Upper lobe of right lung (tissue), 1 donor: ENCODE data around the gene SRR. TPM values are rescaled to one million over a fixed set of nuclear protein-coding genes. Genes with fewer than 3 reads are reported as not detected.

Experiments used
- ATAC-seq: fragments of 200-7000 bp; cut with Tn5 transposase; one replicate; pipeline ENCODE4 v1.9.1; 2020; ENCODE audit warnings: mild to moderate bottlenecking, moderate library complexity
- DNase-seq: peaks from one replicate; pipeline ENCODE4 v3.0.0-alpha.2; 2020
- H3K27ac ChIP-seq: fragments of 200-600 bp; one replicate; pipeline ENCODE4 v1.8.0; 2022
- H3K27me3 ChIP-seq: fragments of 200-600 bp; one replicate; pipeline ENCODE4 v1.8.0; 2022; ENCODE audit warnings: mild to moderate bottlenecking
- H3K36me3 ChIP-seq: fragments of 200-600 bp; one replicate; pipeline ENCODE4 v1.8.0; 2022
- H3K4me1 ChIP-seq: fragments of 200-600 bp; one replicate; pipeline ENCODE4 v1.8.0; 2022
- H3K4me3 ChIP-seq: fragments of 200-600 bp; one replicate; pipeline ENCODE4 v1.8.0; 2022; ENCODE audit warnings: mild to moderate bottlenecking
- H3K9me3 ChIP-seq: fragments of 200-600 bp; one replicate; pipeline ENCODE4 v1.8.0; 2022
- intact Hi-C: fragments of 100-400 bp; cut with DNase I; formaldehyde crosslinking; loops from one replicate; pipeline ENCODE4 v1.11.0; 2022
- total RNA-seq: library from RNA; stranded (reverse); fragmentation: NEBNext Ultra II Directional; extraction: Animal tissue kit (Norgen Biotek cat#: 25700); gene quantifications from one replicate; pipeline ENCODE4 v1.2.1, GENCODE V29; 2021
- TF ChIP-seq, protein P1 (sequence below): fragments of 200-600 bp; IDR thresholded peaks from one replicate; pipeline ENCODE4 v1.8.0; 2022; ENCODE audit warnings: antibody characterized with exemption
- donor health status: DM: no; HTN: yes; CAD: no; lungs with severe emphysema.

Gene SRR
- total RNA-seq, 1 donor from 2014 or later = 6.3 TPM

DNA sequence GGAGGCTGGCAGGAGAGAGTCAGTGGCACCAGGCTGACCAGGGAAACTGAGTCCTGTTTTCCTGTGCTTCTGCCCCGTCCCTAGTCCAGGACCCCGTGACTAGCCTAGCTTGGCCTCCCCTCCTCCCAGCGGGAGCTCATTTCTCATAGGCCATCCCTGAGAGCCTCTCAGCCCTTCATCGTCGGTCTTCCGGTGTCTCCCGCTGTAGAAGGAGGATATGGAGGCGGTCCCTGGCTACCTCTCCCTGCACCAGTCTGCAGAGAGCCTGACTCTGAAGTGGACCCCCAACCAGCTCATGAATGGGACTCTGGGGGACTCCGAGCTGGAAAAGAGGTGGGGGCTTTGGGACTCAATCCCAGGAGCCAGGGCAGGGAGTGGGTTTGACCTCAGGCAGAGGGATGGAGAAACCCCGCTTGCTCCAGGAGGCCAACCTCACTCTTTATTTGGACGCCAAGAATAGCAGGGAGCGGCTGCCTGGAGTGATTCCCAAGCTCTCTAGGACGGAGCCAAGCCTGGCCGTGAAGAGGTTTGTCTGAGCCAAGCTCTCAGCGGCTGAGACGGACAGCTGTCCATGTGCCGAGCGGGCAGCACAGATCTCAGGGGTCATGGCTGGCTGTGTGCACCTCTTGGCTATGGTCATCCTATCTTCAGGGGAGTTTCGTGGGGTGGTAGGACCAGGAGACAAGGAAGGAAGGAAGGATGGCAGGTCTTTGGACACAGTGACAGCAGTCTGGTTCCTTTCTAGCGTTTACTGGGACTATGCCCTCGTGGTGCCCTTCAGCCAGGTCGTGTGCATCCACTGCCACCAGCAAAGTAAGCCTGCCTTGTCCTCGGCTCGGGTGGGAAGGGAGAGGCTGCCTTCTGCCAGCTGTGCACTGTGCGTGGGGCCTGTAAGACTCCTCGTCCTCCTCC, 60.4 kb downstream of the SRR start:
- ATAC-seq (peak; percentile 19), DNase-seq (no peak)
- intact Hi-C loops = no loop called here
- Histone ChIP-seq H3K4me3 (no peak overlapping the region), H3K4me1 (no peaks in the 10 kb centered on the region), H3K27me3 (no peaks in the 10 kb centered on the region), H3K9me3 (no peaks in the 10 kb centered on the region), H3K27ac (no peak overlapping the region), H3K36me3 (peaks cover 36% of the 10 kb centered on the region)
- TF ChIP-seq, protein P1, sequence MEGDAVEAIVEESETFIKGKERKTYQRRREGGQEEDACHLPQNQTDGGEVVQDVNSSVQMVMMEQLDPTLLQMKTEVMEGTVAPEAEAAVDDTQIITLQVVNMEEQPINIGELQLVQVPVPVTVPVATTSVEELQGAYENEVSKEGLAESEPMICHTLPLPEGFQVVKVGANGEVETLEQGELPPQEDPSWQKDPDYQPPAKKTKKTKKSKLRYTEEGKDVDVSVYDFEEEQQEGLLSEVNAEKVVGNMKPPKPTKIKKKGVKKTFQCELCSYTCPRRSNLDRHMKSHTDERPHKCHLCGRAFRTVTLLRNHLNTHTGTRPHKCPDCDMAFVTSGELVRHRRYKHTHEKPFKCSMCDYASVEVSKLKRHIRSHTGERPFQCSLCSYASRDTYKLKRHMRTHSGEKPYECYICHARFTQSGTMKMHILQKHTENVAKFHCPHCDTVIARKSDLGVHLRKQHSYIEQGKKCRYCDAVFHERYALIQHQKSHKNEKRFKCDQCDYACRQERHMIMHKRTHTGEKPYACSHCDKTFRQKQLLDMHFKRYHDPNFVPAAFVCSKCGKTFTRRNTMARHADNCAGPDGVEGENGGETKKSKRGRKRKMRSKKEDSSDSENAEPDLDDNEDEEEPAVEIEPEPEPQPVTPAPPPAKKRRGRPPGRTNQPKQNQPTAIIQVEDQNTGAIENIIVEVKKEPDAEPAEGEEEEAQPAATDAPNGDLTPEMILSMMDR = no peak

DNA sequence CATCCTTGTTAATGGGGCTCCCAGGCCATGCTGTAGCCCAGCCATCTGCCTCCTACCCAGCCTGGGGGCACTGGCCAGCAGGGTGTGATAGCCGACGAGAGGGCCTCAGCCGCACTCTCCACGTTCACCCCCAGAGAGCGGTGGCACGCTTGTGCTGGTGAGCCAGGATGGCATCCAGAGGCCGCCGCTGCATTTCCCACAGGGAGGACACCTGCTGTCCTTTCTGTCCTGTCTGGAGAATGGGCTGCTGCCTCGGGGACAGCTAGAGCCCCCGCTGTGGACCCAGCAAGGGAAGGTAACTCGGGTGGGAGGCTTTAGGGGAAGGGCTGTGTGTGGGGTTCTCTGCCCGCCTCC, 61.0 kb downstream of the SRR start:
- H3K27me3 ChIP-seq = no peaks in the 10 kb centered on the region
- H3K4me1 ChIP-seq = no peaks in the 10 kb centered on the region
- no peak overlapping the region for H3K27ac ChIP-seq
- DNase-seq (peak; percentile 61), ATAC-seq (no peak)
- no peak overlapping the region for H3K4me3 ChIP-seq
- intact Hi-C loops = no loop called here
- H3K9me3 ChIP-seq = no peaks in the 10 kb centered on the region
- TF ChIP-seq, protein P1 = no peak
- H3K36me3 ChIP-seq = peaks cover 36% of the 10 kb centered on the region

GRCh38 chr17:2365132-2365531, 61.4 kb downstream of the SRR start:
- no peak overlapping the region for H3K4me3 ChIP-seq
- H3K36me3 ChIP-seq = peaks cover 36% of the 10 kb centered on the region
- TF ChIP-seq, protein P1 = no peak
- no peaks in the 10 kb centered on the region for H3K4me1 ChIP-seq
- no peak overlapping the region for H3K27ac ChIP-seq
- H3K27me3 ChIP-seq = no peaks in the 10 kb centered on the region
- H3K9me3 ChIP-seq = no peaks in the 10 kb centered on the region
- ATAC-seq = no peak
- DNase-seq = no peak
- intact Hi-C loops = no loop called here

GRCh38 chr17:2366747-2367494, 63.2 kb downstream of the SRR start:
- no peaks in the 10 kb centered on the region for H3K4me1 ChIP-seq
- H3K4me3 ChIP-seq = no peak overlapping the region
- no peaks in the 10 kb centered on the region for H3K27me3 ChIP-seq
- peaks cover 45% of the 10 kb centered on the region for H3K36me3 ChIP-seq
- TF ChIP-seq, protein P1 = no peak
- ATAC-seq (no peak), DNase-seq (no peak)
- no peak overlapping the region for H3K27ac ChIP-seq
- intact Hi-C loops = no loop called here
- H3K9me3 ChIP-seq = no peaks in the 10 kb centered on the region

GRCh38 chr17:2368359-2368758, 64.6 kb downstream of the SRR start:
- DNase-seq = no peak
- TF ChIP-seq, protein P1 = no peak
- H3K27ac ChIP-seq = no peak overlapping the region
- H3K4me3 ChIP-seq = no peak overlapping the region
- ATAC-seq = no peak
- no peaks in the 10 kb centered on the region for H3K4me1 ChIP-seq
- intact Hi-C loops = no loop called here
- H3K9me3 ChIP-seq = no peaks in the 10 kb centered on the region
- H3K36me3 ChIP-seq = peaks cover 45% of the 10 kb centered on the region
- no peaks in the 10 kb centered on the region for H3K27me3 ChIP-seq
